GOT3 (cell line): ENCODE measurements around the gene USP25.
"Not testable (repeated sequence)": the region's sequence is repeated elsewhere in the genome, so short reads cannot be mapped to it uniquely, and the experiment has no call there.

Source experiments
- DNase-seq: peaks from one replicate; lab custom pipeline; 2025; ENCODE audit warnings: mixed read lengths; lab: John Stamatoyannopoulos, UW

USP25 gene

GRCh38 chr21:15732290-15732995 lies 2.7 kb downstream of the USP25 start:
- no peak for DNase-seq

- no peak for DNase-seq
Observed at GRCh38 chr21:15732996-15733329, 3.2 kb downstream of the USP25 start.

- DNase-seq = no peak
Observed at GRCh38 chr21:15735409-15735808, 5.6 kb downstream of the USP25 start.

- not testable (repeated sequence) for DNase-seq
Observed at GRCh38 chr21:15735931-15736330, 6.1 kb downstream of the USP25 start.

- not testable (repeated sequence) for DNase-seq
Observed at GRCh38 chr21:15738779-15739178, 9.0 kb downstream of the USP25 start.

GRCh38 chr21:15740383-15740782 lies 10.6 kb downstream of the USP25 start:
- no peak for DNase-seq

GRCh38 chr21:15741510-15741909 lies 11.7 kb downstream of the USP25 start:
- DNase-seq = no peak

- no peak for DNase-seq
Observed at GRCh38 chr21:15742052-15742670, 12.4 kb downstream of the USP25 start.

- no peak for DNase-seq
Observed at GRCh38 chr21:15742694-15743093, 12.9 kb downstream of the USP25 start.

- DNase-seq = no peak
Observed at GRCh38 chr21:15743593-15743992, 13.8 kb downstream of the USP25 start.

GRCh38 chr21:15744926-15745325 lies 15.1 kb downstream of the USP25 start:
- no peak for DNase-seq

GRCh38 chr21:15748586-15748985 lies 18.8 kb downstream of the USP25 start:
- DNase-seq = no peak

GRCh38 chr21:15749082-15749860 lies 19.5 kb downstream of the USP25 start:
- no peak for DNase-seq

- no peak for DNase-seq
Observed at GRCh38 chr21:15749861-15750159, 20.0 kb downstream of the USP25 start.

GRCh38 chr21:15751037-15751436 lies 21.3 kb downstream of the USP25 start:
- no peak for DNase-seq

- DNase-seq = no peak
Observed at GRCh38 chr21:15751546-15751945, 21.8 kb downstream of the USP25 start.

GRCh38 chr21:15752763-15753407 lies 23.1 kb downstream of the USP25 start:
- no peak for DNase-seq

- DNase-seq = no peak
Observed at GRCh38 chr21:15753741-15754140, 24.0 kb downstream of the USP25 start.

- DNase-seq = no peak
Observed at GRCh38 chr21:15754640-15755039, 24.9 kb downstream of the USP25 start.

- no peak for DNase-seq
Observed at GRCh38 chr21:15755125-15755524, 25.3 kb downstream of the USP25 start.

- DNase-seq = no peak
Observed at GRCh38 chr21:15759469-15759868, 29.7 kb downstream of the USP25 start.

GRCh38 chr21:15761507-15762100 lies 31.8 kb downstream of the USP25 start:
- no peak for DNase-seq
